ENCODE data around the gene NCKAP5. TPM values are rescaled to one million over a fixed set of nuclear protein-coding genes. Genes with fewer than 3 reads are reported as not detected.

Gene NCKAP5
- total RNA-seq, 2 donors from 2014 or later, result 0.78 to 2.6 TPM

DNA sequence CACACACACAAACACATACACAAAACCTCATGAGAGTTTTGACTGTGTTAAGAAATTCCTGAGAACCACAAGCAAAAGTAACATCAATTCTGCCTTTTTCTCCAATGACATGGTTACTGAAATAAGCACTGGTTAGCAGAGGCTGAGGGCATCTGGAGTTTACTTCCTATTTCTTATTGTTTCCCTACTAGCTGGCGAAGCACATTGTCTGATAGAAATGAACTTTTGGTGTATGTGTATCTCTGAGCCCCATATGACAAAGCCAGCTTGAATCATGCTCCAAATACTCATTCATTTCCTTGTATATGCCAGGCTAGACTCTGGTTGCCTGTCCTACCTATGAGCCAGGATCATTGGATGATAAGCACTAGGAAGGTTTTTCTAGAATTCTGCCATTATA is 203.1 kb downstream of the NCKAP5 start:
- no peak overlapping the region for H3K27ac ChIP-seq
- DNase-seq, result no peak
- TF ChIP-seq POLR2A (IDR thresholded peaks at IDR 0.05), result no peak
- TF ChIP-seq, protein P1, sequence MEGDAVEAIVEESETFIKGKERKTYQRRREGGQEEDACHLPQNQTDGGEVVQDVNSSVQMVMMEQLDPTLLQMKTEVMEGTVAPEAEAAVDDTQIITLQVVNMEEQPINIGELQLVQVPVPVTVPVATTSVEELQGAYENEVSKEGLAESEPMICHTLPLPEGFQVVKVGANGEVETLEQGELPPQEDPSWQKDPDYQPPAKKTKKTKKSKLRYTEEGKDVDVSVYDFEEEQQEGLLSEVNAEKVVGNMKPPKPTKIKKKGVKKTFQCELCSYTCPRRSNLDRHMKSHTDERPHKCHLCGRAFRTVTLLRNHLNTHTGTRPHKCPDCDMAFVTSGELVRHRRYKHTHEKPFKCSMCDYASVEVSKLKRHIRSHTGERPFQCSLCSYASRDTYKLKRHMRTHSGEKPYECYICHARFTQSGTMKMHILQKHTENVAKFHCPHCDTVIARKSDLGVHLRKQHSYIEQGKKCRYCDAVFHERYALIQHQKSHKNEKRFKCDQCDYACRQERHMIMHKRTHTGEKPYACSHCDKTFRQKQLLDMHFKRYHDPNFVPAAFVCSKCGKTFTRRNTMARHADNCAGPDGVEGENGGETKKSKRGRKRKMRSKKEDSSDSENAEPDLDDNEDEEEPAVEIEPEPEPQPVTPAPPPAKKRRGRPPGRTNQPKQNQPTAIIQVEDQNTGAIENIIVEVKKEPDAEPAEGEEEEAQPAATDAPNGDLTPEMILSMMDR (IDR thresholded peaks at IDR 0.05), result no peak
- WGBS, 2 donors, result 63 to 82% methylated on average over 1 of the region's 1 CpG
- H3K9me3 ChIP-seq, result no peaks in the 10 kb centered on the region
- H3K4me3 ChIP-seq, result no peak overlapping the region
- no peaks in the 10 kb centered on the region for H3K4me1 ChIP-seq
- H3K27me3 ChIP-seq, result no peaks in the 10 kb centered on the region
- H3K36me3 ChIP-seq (replicated peaks in 1 of 2; ENCODE audit: insufficient read depth in 1 of 2, low read depth in 2 of 2), result no peaks in the 10 kb centered on the region
- no peak for ATAC-seq
- intact Hi-C loops (cut with DNase I), result no loop called here

DNA sequence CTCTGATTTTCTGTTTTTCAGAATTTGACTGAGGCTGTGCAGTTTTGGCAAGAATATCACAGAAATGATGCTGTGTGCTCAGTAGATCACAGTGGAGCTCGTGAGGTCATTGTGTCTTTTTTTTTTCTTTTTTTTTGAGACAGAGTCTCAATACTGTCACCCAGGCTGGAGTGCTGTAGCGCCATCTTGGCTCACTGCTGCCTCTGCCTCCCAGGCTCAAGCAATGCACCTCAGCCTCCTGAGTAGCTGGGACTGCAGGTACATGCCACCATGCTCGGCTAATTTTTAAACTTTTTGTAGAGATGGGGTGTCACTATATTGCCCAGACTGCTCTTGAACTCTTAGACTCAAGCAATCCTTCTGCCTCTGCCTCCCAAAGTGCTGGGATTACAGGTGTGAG is 203.6 kb downstream of the NCKAP5 start:
- DNase-seq, result no peak
- H3K27me3 ChIP-seq, result no peaks in the 10 kb centered on the region
- TF ChIP-seq POLR2A (IDR thresholded peaks at IDR 0.05), result no peak
- TF ChIP-seq, protein P1 (IDR thresholded peaks at IDR 0.05), result no peak
- no peak for ATAC-seq
- H3K4me1 ChIP-seq, result no peaks in the 10 kb centered on the region
- H3K27ac ChIP-seq, result no peak overlapping the region
- no peak overlapping the region for H3K4me3 ChIP-seq
- H3K9me3 ChIP-seq, result no peaks in the 10 kb centered on the region
- WGBS, 2 donors, result 61 to 67% methylated on average over 3 of the region's 3 CpGs
- intact Hi-C loops (cut with DNase I), result no loop called here
- H3K36me3 ChIP-seq (replicated peaks in 1 of 2; ENCODE audit: insufficient read depth in 1 of 2, low read depth in 2 of 2), result no peaks in the 10 kb centered on the region

GRCh38 chr2:133363884-133364283 is 204.4 kb downstream of the NCKAP5 start:
- Histone ChIP-seq H3K4me1 (no peaks in the 10 kb centered on the region), H3K27ac (no peak overlapping the region), H3K9me3 (no peaks in the 10 kb centered on the region), H3K4me3 (no peak overlapping the region), H3K36me3 (replicated peaks in 1 of 2; ENCODE audit: insufficient read depth in 1 of 2, low read depth in 2 of 2) (no peaks in the 10 kb centered on the region), H3K27me3 (no peaks in the 10 kb centered on the region)
- ATAC-seq (no peak), DNase-seq (no peak)
- intact Hi-C loops (cut with DNase I), result no loop called here
- 47 to 71% methylated on average over 1 of the region's 1 CpG for WGBS, 2 donors
- no peak for TF ChIP-seq POLR2A (IDR thresholded peaks at IDR 0.05)
- TF ChIP-seq, protein P1 (IDR thresholded peaks at IDR 0.05), result no peak

- TF ChIP-seq, protein P1 (IDR thresholded peaks at IDR 0.05), result no peak
- TF ChIP-seq POLR2A (IDR thresholded peaks at IDR 0.05), result no peak
- DNase-seq (no peak), ATAC-seq (no peak)
- no peaks in the 10 kb centered on the region for H3K4me1 ChIP-seq
- WGBS, 2 donors, result 26% methylated on average over 4 of the region's 4 CpGs
- H3K9me3 ChIP-seq, result no peaks in the 10 kb centered on the region
- H3K4me3 ChIP-seq, result no peak overlapping the region
- no peak overlapping the region for H3K27ac ChIP-seq
- H3K27me3 ChIP-seq, result no peaks in the 10 kb centered on the region
- H3K36me3 ChIP-seq (replicated peaks in 1 of 2; ENCODE audit: insufficient read depth in 1 of 2, low read depth in 2 of 2), result no peaks in the 10 kb centered on the region
- intact Hi-C loops (cut with DNase I), result no loop called here
These were observed 206.2 kb downstream of the NCKAP5 start for GRCh38 chr2:133362061-133362476.

DNA sequence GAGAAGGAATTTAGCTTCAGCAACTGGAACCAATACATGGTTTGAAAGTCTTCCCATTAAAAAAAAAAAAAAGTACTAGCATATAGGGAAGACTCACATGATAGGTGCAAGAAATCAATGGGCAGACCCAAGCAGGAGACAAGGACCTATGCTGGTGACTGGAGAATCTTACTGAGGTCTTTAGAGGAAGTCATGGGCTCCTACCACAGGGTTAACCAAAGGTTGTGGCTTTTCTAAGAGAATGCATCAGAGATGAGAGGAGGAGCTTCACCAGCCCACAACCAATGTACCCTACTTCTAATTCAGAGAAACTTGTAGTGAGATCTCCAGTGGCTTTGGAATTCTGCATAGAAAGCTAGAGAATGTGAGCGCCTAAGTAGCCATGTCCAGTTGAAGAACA is 207.4 kb downstream of the NCKAP5 start:
- TF ChIP-seq POLR2A (IDR thresholded peaks at IDR 0.05), result no peak
- TF ChIP-seq, protein P1 (IDR thresholded peaks at IDR 0.05), result no peak
- H3K9me3 ChIP-seq, result no peaks in the 10 kb centered on the region
- H3K27ac ChIP-seq, result no peak overlapping the region
- H3K4me1 ChIP-seq, result no peaks in the 10 kb centered on the region
- H3K4me3 ChIP-seq, result no peak overlapping the region
- H3K27me3 ChIP-seq, result no peaks in the 10 kb centered on the region
- WGBS, 2 donors, result 72 to 90% methylated on average over 1 of the region's 1 CpG
- DNase-seq (no peak), ATAC-seq (no peak)
- intact Hi-C loops (cut with DNase I), result no loop called here
- H3K36me3 ChIP-seq (replicated peaks in 1 of 2; ENCODE audit: insufficient read depth in 1 of 2, low read depth in 2 of 2), result no peaks in the 10 kb centered on the region
